Measurements from ENCODE around the gene RAB25. TPM values are rescaled to one million over a fixed set of nuclear protein-coding genes. Genes with fewer than 3 reads are reported as not detected.
A peak's percentile ranks its signal among the peaks of the same experiment; 100 is the strongest.

Gene RAB25
- total and polyA plus RNA-seq, 2 of the 13 experiments (the other 11 are each of a cell fraction or from before 2014, with no cell fraction given), result 0.20 to 0.22 TPM

DNA sequence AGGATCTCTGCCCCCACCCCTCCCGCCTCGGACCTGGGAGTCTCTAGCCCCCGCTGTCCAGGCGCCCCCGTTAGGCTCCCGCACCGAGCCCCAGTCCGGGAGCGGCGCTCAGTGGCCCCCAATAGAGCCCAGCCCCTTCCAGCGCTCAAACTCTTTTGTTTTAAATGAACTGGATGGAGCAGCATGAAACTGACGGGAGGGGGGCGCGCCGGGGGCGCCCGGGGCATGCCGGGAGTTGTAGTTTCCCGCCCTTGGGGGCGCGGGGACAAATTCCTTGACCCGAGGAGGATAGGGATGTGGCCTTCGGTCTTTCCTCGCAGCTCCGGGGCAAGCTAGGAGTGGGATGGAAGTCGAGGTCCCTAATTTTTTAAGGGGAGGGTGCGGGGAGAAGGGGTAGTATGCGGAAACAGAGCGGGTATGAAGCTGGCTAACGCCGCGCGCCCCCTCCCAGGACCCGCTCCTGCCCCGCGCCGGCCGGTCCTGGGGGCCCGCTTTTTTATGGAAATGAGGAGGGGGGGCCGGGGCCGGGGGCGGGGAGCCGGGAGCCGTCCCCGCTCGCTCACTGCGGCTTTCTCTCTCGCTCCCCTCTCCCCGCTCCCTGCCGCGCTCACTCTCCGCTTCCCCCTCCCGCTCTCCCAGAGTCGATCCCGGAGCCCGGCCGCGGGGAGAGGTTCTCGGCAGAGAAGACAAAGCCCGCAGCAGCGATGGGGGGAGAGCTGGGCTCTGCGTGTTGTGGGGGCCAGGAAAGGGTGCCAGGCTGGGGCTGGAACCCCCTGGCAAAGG is 21.5 kb downstream of the RAB25 start, which contains the start of gene MEX3A (continued):
- TF ChIP-seq, protein P1, sequence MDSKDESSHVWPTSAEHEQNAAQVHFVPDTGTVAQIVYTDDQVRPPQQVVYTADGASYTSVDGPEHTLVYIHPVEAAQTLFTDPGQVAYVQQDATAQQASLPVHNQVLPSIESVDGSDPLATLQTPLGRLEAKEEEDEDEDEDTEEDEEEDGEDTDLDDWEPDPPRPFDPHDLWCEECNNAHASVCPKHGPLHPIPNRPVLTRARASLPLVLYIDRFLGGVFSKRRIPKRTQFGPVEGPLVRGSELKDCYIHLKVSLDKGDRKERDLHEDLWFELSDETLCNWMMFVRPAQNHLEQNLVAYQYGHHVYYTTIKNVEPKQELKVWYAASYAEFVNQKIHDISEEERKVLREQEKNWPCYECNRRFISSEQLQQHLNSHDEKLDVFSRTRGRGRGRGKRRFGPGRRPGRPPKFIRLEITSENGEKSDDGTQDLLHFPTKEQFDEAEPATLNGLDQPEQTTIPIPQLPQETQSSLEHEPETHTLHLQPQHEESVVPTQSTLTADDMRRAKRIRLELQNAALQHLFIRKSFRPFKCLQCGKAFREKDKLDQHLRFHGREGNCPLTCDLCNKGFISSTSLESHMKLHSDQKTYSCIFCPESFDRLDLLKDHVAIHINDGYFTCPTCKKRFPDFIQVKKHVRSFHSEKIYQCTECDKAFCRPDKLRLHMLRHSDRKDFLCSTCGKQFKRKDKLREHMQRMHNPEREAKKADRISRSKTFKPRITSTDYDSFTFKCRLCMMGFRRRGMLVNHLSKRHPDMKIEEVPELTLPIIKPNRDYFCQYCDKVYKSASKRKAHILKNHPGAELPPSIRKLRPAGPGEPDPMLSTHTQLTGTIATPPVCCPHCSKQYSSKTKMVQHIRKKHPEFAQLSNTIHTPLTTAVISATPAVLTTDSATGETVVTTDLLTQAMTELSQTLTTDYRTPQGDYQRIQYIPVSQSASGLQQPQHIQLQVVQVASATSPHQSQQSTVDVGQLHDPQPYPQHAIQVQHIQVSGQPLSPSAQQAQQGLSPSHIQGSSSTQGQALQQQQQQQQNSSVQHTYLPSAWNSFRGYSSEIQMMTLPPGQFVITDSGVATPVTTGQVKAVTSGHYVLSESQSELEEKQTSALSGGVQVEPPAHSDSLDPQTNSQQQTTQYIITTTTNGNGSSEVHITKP (CRISPR knock-in tag; IDR thresholded peaks at IDR 0.05; ENCODE audit: low read depth), result peak; percentile 94
- no peak for TF ChIP-seq TBP (CRISPR knock-in tag; IDR thresholded peaks at IDR 0.05)
- TF ChIP-seq, protein P2, sequence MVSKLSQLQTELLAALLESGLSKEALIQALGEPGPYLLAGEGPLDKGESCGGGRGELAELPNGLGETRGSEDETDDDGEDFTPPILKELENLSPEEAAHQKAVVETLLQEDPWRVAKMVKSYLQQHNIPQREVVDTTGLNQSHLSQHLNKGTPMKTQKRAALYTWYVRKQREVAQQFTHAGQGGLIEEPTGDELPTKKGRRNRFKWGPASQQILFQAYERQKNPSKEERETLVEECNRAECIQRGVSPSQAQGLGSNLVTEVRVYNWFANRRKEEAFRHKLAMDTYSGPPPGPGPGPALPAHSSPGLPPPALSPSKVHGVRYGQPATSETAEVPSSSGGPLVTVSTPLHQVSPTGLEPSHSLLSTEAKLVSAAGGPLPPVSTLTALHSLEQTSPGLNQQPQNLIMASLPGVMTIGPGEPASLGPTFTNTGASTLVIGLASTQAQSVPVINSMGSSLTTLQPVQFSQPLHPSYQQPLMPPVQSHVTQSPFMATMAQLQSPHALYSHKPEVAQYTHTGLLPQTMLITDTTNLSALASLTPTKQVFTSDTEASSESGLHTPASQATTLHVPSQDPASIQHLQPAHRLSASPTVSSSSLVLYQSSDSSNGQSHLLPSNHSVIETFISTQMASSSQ (IDR thresholded peaks at IDR 0.05; ENCODE audit: low read depth), result 0 out of 2 replicates have a peak, but pooled peaks have one; percentile 43
- TF ChIP-seq, protein P2 (CRISPR knock-in tag; IDR thresholded peaks at IDR 0.05; ENCODE audit: borderline replicate concordance), result no peak
- TF ChIP-seq PLRG1 (conservative IDR thresholded peaks at IDR 0.05), result no peak
- TF ChIP-seq THYN1 (CRISPR knock-in tag; IDR thresholded peaks at IDR 0.05; ENCODE audit: borderline replicate concordance, low read depth), result no peak
- TF ChIP-seq STAT5B (CRISPR knock-in tag; IDR thresholded peaks at IDR 0.05), result no peak
- no peak for TF ChIP-seq MZF1 (CRISPR knock-in tag; IDR thresholded peaks at IDR 0.05; ENCODE audit: borderline replicate concordance)
- 0 out of 2 replicates have a peak, but pooled peaks have one; percentile 6 for TF ChIP-seq ZNF263 (CRISPR knock-in tag; IDR thresholded peaks at IDR 0.05)
- no peak for TF ChIP-seq ZNF670 (CRISPR knock-in tag; IDR thresholded peaks at IDR 0.05; ENCODE audit: borderline replicate concordance)
- TF ChIP-seq HMGA1 (CRISPR knock-in tag; conservative IDR thresholded peaks at IDR 0.05), result no peak
- TF ChIP-seq ZBTB7B (CRISPR knock-in tag; IDR thresholded peaks at IDR 0.05), result peak; percentile 71
- no peak for TF ChIP-seq MTA3 (CRISPR knock-in tag; IDR thresholded peaks at IDR 0.05)
- no peak for TF ChIP-seq ZNF570 (CRISPR knock-in tag; IDR thresholded peaks at IDR 0.05; ENCODE audit: borderline replicate concordance)
- TF ChIP-seq FOXC1 (CRISPR knock-in tag; IDR thresholded peaks at IDR 0.05; ENCODE audit: borderline replicate concordance), result no peak
- TF ChIP-seq SRSF1 (optimal IDR thresholded peaks at IDR 0.05; ENCODE audit: low read depth, low read length), result peak; percentile 3
- TF ChIP-seq DNMT3B (CRISPR knock-in tag; conservative IDR thresholded peaks at IDR 0.05), result no peak
- peak; percentile 47 for TF ChIP-seq POLR2AphosphoS5 (IDR thresholded peaks at IDR 0.05; ENCODE audit: low read depth, low read length)
- TF ChIP-seq TCF12 (IDR thresholded peaks at IDR 0.05), result no peak
- no peak for TF ChIP-seq TCF12 (CRISPR knock-in tag; IDR thresholded peaks at IDR 0.05)
- TF ChIP-seq TEAD2 (CRISPR knock-in tag; IDR thresholded peaks at IDR 0.05), result no peak
- TF ChIP-seq AGO1 (IDR thresholded peaks at IDR 0.05; ENCODE audit: low read depth, low read length, poor library complexity, severe bottlenecking), result no peak
- TF ChIP-seq FOSL2 (CRISPR knock-in tag; IDR thresholded peaks at IDR 0.05), result peak; percentile 21
- no peak; the same call in 1 of the 2 replicates for TF ChIP-seq ZNF160 (CRISPR knock-in tag; IDR thresholded peaks at IDR 0.05)
- TF ChIP-seq TRIM24 (CRISPR knock-in tag; IDR thresholded peaks at IDR 0.05), result no peak
